Mononuclear cell (primary cell): ENCODE data around the gene MON2. TPM values are rescaled to one million over a fixed set of nuclear protein-coding genes. Genes with fewer than 3 reads are reported as not detected.
"Not testable (repeated sequence)": the region's sequence is repeated elsewhere in the genome, so short reads cannot be mapped to it uniquely, and the experiment has no call there.

Experiments
- H3K27me3 ChIP-seq: 2 replicates; pipeline ENCODE4 v1.6.0; 2011; ENCODE audit warnings: low read length, control low read depth; ENCODE audit not compliant: insufficient read depth
- H3K4me1 ChIP-seq: 2 replicates; pipeline ENCODE4 v1.5.1; 2011; ENCODE audit warnings: mild to moderate bottlenecking, low read length, control low read depth; ENCODE audit not compliant: insufficient read depth
- H3K4me3 ChIP-seq: 2 replicates; pipeline ENCODE4 v1.5.1; 2011; ENCODE audit warnings: mild to moderate bottlenecking, low read length, moderate library complexity
- H3K9me3 ChIP-seq: 2 replicates; pipeline ENCODE4 v1.5.1; 2011; ENCODE audit warnings: low read depth, mild to moderate bottlenecking, control low read depth, low read length
- total RNA-seq: library from RNA; depleted of rRNA; stranded (reverse); fragments of >200 nt; gene quantifications from one replicate; pipeline ENCODE4 v1.2.3, GENCODE V29; 2012

MON2 gene
- total RNA-seq, 1 donor = 65.3 TPM

DNA sequence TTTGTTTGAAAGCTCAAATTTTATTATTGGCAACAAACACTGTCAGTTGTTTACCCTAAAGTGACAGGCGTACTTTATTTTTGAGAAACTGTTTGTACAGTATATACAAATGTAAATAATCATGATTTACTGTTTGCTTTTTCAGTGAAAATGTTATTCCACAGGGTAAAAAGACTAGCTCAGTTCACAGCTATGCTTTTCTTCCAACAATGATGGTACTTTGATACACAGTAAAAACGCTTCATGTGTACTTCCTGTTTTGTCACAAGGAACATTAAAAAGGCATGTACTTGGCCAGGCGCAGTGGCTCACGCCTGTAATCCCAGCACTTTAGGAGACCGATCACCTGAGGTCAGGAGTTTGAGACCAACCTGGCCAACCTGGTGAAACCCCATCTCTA is 53.7 kb downstream of the MON2 start:
- no peaks in the 10 kb centered on the region for H3K27me3 ChIP-seq

DNA sequence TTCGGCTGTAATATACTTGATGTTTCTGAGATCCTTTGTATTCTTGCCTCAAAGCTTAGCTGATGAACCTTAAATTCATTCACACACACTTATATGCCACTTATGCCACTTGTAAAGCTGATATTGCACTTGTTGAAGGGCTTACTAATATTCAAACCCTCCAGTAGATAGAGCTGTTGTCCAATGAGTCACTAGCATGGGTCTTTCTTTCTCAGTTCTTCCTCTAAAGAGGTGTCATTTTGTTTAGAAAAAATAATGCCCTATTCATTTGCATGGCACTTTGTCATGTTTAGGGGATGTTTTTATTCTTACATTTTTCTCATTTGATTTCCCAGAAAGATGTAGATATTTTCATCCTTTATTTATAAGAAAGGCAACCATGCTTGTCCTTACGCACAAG is 56.4 kb downstream of the MON2 start:
- Histone ChIP-seq H3K4me1 (no peaks in the 10 kb centered on the region), H3K9me3 (no peaks in the 10 kb centered on the region), H3K4me3 (no peak overlapping the region), H3K27me3 (no peaks in the 10 kb centered on the region)

More for the DNA sequence above, 53.7 kb downstream of the MON2 start:
- H3K4me3 ChIP-seq = no peak overlapping the region
- peaks cover 12% of the 10 kb centered on the region for H3K4me1 ChIP-seq
- H3K9me3 ChIP-seq = no peaks in the 10 kb centered on the region

DNA sequence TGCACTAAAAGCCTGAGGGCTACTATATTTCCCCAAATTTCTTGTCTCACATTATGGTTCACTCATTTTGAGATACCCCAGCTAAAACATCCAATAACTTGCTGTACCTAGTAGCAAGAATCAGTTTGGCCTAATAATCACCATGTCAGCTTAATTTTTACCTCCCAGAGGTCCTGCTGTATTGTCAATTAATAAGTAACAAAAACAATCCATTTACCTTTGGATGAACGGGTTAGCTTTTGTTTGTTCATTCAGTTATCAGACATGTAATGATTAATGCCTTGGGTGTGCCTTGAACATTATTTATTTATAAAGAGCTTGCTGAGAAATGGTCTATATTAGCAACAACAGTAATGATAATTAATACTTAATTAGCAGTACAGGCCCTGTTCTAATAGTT is 57.0 kb downstream of the MON2 start:
- no peaks in the 10 kb centered on the region for H3K4me1 ChIP-seq
- H3K27me3 ChIP-seq = no peaks in the 10 kb centered on the region
- H3K9me3 ChIP-seq = no peaks in the 10 kb centered on the region
- no peak overlapping the region for H3K4me3 ChIP-seq

DNA sequence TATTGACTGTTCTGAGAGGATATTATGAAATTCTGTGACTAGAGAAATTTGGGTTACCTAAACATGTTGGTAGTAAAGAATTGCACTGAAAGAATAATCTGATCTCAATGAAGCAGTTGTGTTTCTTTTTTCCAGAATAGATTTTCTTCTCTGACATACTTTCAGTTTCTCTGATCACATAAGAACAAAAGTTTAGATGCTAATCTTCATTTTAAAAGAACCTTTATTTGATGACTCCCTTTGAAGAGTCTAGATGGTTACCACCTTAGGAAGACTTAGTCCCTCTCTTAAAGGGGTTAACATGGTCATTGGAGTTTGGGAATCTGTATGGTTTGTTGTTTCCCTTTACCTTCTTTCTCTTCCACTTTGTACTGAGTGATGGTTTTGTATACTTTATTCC is 58.6 kb downstream of the MON2 start:
- H3K4me3 ChIP-seq = no peak overlapping the region
- H3K27me3 ChIP-seq = no peaks in the 10 kb centered on the region
- H3K4me1 ChIP-seq = no peaks in the 10 kb centered on the region
- H3K9me3 ChIP-seq = no peaks in the 10 kb centered on the region

DNA sequence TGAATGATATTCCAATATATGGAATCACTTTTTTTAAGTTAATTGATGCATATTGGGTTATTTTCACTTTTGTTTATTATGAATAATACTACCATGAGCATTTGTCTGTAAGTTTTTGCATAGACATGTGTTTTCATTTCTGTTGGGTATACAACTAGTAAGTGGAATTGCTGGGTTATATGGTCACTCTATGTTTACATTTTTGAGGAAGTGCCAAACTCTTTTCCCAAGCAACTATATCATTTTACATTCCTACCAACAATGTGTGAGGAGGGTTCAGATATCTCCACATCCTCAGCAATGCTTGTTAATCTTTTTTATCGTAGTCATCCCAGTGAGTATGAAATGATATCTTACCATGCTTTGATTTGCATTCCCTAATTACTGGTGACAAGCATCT is 64.0 kb downstream of the MON2 start:
- H3K4me1 ChIP-seq = no peaks in the 10 kb centered on the region
- H3K9me3 ChIP-seq = no peaks in the 10 kb centered on the region
- H3K27me3 ChIP-seq = no peaks in the 10 kb centered on the region
- no peak overlapping the region for H3K4me3 ChIP-seq

DNA sequence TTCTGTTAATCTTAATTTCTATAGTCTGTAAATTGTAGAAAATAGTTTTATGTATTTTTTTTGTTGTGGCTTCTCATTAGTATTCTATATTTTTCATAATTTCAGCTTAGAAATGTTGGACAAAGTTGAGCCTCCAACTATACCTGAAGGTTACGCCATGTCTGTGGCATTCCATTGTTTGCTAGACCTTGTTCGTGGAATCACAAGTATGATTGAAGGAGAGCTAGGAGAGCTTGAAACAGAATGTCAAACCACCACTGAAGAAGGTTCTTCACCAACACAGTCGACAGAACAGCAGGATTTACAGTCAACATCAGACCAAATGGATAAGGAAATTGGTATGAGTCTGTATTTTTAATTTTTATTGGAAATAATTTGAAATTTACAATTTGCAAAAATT is 65.7 kb downstream of the MON2 start:
- Histone ChIP-seq H3K9me3 (no peaks in the 10 kb centered on the region), H3K27me3 (no peaks in the 10 kb centered on the region), H3K4me1 (no peaks in the 10 kb centered on the region), H3K4me3 (no peak overlapping the region)

DNA sequence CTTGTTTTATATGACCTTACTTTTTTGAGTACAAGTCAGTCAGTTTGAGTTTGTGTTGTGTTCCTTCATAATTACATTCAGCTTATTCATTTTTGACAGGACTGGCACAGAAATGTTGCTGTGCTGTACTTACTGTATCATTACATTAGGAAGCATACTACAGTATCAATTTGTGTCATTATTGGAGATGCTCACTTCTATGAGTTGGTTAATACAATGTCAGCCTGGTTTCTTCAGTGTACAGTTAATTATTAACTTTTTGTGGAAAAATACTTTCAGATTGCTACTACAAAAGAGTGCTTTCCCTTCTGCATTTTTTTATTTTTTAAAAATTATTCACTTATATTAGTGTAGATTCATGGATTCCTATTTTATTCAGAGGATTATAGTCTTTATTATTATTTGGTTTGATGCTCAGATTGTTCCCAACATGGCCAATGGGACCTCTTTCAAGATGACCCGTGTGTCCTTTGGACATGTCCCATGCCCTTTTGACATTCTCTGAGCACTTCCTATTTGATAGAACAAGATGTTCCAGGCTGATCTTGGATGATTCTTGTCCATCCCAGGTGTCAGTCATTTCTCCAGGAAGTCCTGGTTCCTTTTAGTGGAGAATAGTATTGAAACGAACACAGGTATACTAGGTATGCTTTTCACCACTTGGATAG is 66.6 kb downstream of the MON2 start:
- no peaks in the 10 kb centered on the region for H3K27me3 ChIP-seq
- no peaks in the 10 kb centered on the region for H3K4me1 ChIP-seq

DNA sequence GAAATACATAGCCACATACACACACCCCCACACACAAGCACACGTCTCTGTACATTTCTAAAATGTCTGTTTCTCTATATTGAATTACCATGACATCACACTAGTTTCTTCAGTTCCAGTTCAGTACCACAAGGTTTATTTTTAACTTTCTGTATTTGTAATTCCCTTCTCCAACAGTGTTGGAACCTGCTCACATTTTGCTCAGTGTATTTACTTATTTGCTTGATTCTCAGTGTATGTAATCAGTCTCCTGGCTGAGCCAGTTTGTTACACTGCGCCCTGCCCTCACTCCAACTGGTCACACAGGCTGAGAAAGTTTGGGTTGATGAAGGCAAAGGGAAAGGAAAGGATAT is 67.1 kb downstream of the MON2 start:
- no peaks in the 10 kb centered on the region for H3K27me3 ChIP-seq
- no peaks in the 10 kb centered on the region for H3K4me1 ChIP-seq
- no peaks in the 10 kb centered on the region for H3K9me3 ChIP-seq
- no peak overlapping the region for H3K4me3 ChIP-seq

More for the DNA sequence above, 66.6 kb downstream of the MON2 start:
- no peaks in the 10 kb centered on the region for H3K9me3 ChIP-seq
- no peak overlapping the region for H3K4me3 ChIP-seq

DNA sequence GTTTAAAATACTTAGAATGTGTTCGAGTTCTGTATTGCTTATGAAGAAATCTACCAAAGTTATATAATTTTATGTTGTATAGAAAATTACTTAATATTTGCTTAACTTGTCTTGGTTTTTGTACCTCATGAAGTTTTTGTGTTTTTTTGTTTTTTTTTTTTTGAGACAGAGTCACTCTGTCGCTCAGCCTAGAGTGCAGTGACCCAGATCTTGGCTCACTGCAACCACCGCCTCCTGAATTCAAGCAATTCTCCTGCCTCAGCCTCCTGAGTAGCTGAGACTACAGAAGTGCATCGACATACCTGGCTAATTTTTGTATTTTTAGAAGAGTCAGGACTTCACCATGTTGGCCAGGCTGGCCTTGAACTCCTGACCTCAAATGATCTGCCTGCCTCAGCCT is 69.9 kb downstream of the MON2 start:
- Histone ChIP-seq H3K4me3 (no peak overlapping the region), H3K9me3 (no peaks in the 10 kb centered on the region), H3K27me3 (no peaks in the 10 kb centered on the region), H3K4me1 (no peaks in the 10 kb centered on the region)

DNA sequence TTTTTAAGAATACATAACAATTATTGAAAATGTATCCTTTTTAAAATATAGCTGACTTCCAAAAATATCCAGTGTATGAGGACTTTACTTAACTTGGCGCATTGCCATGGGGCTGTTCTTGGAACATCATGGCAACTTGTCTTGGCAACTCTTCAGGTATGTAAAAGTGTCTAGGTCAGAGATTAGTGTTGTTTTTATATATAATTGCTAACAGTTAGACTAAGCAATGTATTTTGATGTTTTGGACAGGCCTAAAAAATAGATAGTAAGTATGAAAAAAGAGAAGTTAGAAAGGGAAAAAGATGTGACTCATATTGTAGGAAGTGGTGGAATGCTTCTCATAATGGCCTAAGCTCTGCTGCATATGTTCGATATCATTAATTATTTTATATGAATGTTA is 70.9 kb downstream of the MON2 start:
- Histone ChIP-seq H3K4me3 (no peak overlapping the region), H3K27me3 (no peaks in the 10 kb centered on the region), H3K4me1 (no peaks in the 10 kb centered on the region), H3K9me3 (no peaks in the 10 kb centered on the region)

DNA sequence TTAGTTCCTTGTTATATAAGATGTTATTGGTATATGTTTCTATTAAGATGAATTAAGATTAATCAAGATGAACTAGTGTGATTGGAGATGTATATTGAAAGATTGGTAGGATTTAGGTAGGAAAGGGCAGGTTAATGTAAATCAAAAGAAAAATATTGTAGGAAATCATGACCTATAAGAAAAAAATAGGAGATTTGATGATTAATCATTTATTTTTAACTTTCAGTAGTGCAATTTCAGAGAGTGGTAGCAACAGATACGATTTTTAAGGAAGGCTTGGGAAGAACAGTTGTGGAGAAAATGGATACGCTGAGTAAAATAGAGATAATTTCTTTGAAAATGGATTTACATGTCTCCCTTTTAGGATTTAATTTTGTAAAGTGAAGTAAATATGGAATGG is 73.7 kb downstream of the MON2 start:
- H3K4me1 ChIP-seq = no peaks in the 10 kb centered on the region
- H3K9me3 ChIP-seq = no peaks in the 10 kb centered on the region
- no peak overlapping the region for H3K4me3 ChIP-seq
- no peaks in the 10 kb centered on the region for H3K27me3 ChIP-seq

DNA sequence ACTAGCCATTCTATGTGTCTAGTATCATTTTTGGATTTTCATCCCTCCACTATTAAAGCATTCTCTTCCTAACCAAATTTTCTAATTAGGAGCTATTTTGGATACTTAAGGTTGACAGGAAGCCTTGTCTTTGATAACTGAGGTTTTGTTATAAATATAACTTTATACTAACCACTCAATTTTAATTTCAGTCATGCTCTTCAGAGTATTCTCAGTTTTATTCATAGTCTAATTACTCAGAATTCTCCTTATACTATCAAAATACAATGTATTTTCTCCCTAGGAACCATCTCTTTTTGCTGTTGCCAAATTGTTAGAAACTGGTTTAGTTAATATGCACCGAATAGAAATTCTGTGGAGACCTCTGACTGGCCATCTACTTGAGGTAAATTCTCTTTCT is 76.2 kb downstream of the MON2 start:
- Histone ChIP-seq H3K4me1 (no peaks in the 10 kb centered on the region), H3K9me3 (no peaks in the 10 kb centered on the region), H3K4me3 (no peak overlapping the region), H3K27me3 (no peaks in the 10 kb centered on the region)

DNA sequence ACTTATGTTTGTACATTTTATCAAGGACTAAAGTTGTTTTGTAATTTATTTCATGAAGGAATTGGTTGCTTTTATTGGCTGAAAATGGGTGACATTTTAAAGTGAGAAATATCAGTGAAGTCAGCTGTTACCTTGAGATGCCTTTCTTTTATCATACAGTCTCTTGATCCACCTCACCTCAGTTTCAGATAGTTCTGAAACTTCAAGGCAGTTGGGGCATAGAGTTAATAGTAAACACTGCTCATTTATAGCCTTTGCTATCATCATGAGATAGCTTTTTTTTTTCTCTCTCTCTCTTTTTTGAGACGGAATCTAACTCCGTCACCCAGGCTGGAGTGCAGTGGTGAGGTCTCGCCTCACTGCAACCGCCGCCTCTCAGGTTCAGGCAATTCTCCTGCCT is 76.7 kb downstream of the MON2 start:
- Histone ChIP-seq H3K4me3 (no peak overlapping the region), H3K4me1 (no peaks in the 10 kb centered on the region), H3K27me3 (no peaks in the 10 kb centered on the region), H3K9me3 (no peaks in the 10 kb centered on the region)

DNA sequence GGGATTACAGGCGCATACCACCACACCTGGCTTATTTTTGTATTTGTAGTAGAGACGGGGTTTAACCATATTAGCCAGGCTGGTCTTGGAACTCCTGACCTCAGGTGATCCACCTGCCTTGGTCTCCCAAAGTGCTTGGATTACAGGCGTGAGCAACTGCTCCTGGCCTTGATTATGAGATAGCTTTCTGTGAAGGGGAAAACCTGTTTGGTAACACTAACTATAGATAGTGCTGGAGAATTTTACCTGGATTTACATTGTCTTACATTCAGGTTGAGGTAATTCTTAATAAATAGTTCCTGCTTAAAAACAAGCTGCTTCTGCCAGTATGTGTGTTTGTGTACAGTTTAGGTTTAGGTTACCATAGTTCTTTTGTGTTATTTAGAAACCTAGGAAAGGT is 77.1 kb downstream of the MON2 start:
- H3K27me3 ChIP-seq = no peaks in the 10 kb centered on the region

DNA sequence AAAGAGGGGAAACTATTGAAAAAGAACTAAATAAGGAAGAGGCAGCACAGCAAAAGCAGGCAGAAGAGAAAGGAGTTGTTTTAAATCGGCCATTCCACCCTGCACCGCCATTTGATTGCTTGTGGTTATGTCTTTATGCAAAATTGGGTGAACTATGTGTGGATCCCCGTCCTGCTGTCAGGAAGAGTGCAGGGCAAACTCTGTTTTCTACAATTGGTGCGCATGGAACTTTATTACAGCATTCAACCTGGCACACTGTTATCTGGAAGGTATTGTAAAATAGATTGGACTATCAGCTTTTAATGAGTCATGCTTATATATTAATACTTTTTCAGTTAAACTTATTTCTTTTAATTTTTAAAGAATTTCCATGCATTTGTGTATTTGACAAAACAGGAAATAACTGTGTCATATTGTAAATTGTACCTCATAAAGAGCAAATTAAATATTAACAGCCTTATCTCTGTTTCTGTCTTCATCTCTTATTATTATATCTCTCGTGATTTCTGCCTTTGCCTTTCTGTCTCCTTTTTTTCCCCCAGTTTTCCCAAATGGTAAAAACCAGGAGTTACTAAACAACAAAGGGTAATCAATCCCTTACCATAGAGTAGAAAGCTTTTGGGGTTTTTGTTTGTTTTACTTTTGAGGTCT is 86.4 kb downstream of the MON2 start:
- no peaks in the 10 kb centered on the region for H3K9me3 ChIP-seq
- H3K4me3 ChIP-seq = no peak overlapping the region
- no peaks in the 10 kb centered on the region for H3K4me1 ChIP-seq
- H3K27me3 ChIP-seq = no peaks in the 10 kb centered on the region

More for the DNA sequence above, 77.1 kb downstream of the MON2 start:
- Histone ChIP-seq H3K4me1 (no peaks in the 10 kb centered on the region), H3K9me3 (no peaks in the 10 kb centered on the region), H3K4me3 (no peak overlapping the region)

DNA sequence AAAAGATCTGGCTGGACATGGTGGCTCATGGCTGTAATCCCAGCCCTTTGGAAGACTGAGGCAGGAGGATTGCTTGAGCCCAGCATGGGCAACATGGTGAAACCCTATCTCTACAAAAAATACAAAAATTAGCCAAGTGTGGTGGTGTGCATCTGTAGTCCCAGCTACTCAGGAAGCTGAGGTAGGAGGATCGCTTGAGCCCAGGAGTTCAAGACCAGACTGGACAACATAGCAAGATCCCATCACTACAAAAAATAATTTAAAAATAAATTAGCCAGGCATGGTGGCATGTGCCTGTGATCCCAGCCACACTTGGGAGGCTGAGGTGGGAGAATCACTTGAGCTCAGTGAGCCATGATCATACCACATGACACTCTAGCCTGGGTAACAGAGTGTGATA is 92.7 kb downstream of the MON2 start:
- not testable (repeated sequence) for H3K4me3 ChIP-seq, H3K9me3 ChIP-seq, H3K27me3 ChIP-seq, H3K4me1 ChIP-seq
